Measurements from ENCODE around the gene HNRNPH2.

HNRNPH2 gene

GRCh38 chrX:101397779-101398178, 10.2 kb upstream of the HNRNPH2 start:
- DNase-seq = no peak

GRCh38 chrX:101398694-101399093, 9.3 kb upstream of the HNRNPH2 start:
- DNase-seq = no peak

- DNase-seq = no peak
These were observed 8.2 kb upstream of the HNRNPH2 start for GRCh38 chrX:101399825-101400224.

- no peak for DNase-seq
These were observed 765 bp upstream of the HNRNPH2 start for GRCh38 chrX:101407167-101407747.

GRCh38 chrX:101408532-101408841, 465 bp downstream of the HNRNPH2 start:
- DNase-seq = no peak

- DNase-seq = no peak
These were observed 1.0 kb downstream of the HNRNPH2 start for GRCh38 chrX:101409043-101409442.

- peak; percentile 1 for DNase-seq
These were observed 2.4 kb downstream of the HNRNPH2 start for GRCh38 chrX:101410461-101410860.

- DNase-seq = no peak
These were observed 4.0 kb downstream of the HNRNPH2 start for GRCh38 chrX:101411984-101412383.

GRCh38 chrX:101415180-101416145, 7.4 kb downstream of the HNRNPH2 start:
- DNase-seq = peak; percentile 89

GRCh38 chrX:101416691-101417090, 8.7 kb downstream of the HNRNPH2 start:
- DNase-seq = no peak

GRCh38 chrX:101417190-101417589, 9.2 kb downstream of the HNRNPH2 start:
- peak; percentile 1 for DNase-seq

GRCh38 chrX:101417981-101418841, 10.2 kb downstream of the HNRNPH2 start:
- peak; percentile 85 for DNase-seq

- DNase-seq = no peak
These were observed 11.5 kb downstream of the HNRNPH2 start for GRCh38 chrX:101419489-101419888.

GRCh38 chrX:101427954-101428353, 19.9 kb downstream of the HNRNPH2 start:
- no peak for DNase-seq

- DNase-seq = no peak
These were observed 21.9 kb downstream of the HNRNPH2 start for GRCh38 chrX:101429934-101430333.

GRCh38 chrX:101430457-101431078, 22.5 kb downstream of the HNRNPH2 start:
- no peak for DNase-seq

GRCh38 chrX:101442085-101442484, 34.1 kb downstream of the HNRNPH2 start:
- DNase-seq = no peak

GRCh38 chrX:101449279-101449678, 41.3 kb downstream of the HNRNPH2 start:
- DNase-seq = no peak

GRCh38 chrX:101450085-101450484, 42.1 kb downstream of the HNRNPH2 start:
- DNase-seq = no peak

GRCh38 chrX:101450961-101451360, 42.9 kb downstream of the HNRNPH2 start:
- no peak for DNase-seq

GRCh38 chrX:101452056-101452455, 44.0 kb downstream of the HNRNPH2 start:
- DNase-seq = no peak

- DNase-seq = no peak
These were observed 52.6 kb downstream of the HNRNPH2 start for GRCh38 chrX:101460669-101461068.

- peak; percentile 32 for DNase-seq
These were observed 54.9 kb downstream of the HNRNPH2 start for GRCh38 chrX:101462892-101463291.

Measured in eye (tissue), 1 donor.